ENCODE data around the gene RPP25L. TPM values are rescaled to one million over a fixed set of nuclear protein-coding genes. Genes with fewer than 3 reads are reported as not detected.

Gene RPP25L
- total RNA-seq, 2 donors from 2014 or later, result 52.1 to 53.2 TPM

DNA sequence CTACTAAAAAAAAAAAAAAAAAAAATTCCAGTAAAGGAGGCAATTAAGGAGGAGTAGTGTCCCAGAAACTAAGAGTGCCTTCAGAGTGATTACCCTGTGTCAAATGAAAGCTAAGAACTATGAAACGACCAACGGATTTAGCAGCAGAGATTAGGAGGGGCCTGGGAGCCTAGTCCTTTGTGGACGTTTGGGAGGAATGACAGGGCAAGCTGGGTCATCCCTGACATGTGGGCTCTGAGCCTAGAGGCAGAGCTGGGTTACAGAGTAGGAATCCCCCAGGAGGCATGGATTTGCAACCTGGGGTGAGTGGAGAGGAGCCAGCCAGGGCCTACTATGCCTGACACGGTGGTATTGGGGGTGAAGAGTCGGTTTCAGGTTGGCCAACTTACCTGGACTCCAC, 21.3 kb upstream of the RPP25L start:
- no peaks in the 10 kb centered on the region for H3K9me3 ChIP-seq
- no peaks in the 10 kb centered on the region for H3K27me3 ChIP-seq (replicated peaks; ENCODE audit: insufficient read depth)
- no peaks in the 10 kb centered on the region for H3K36me3 ChIP-seq
- TF ChIP-seq POLR2A (IDR thresholded peaks at IDR 0.05) (no peak), POLR2AphosphoS5 (IDR thresholded peaks at IDR 0.05) (no peak)
- TF ChIP-seq, protein P1, sequence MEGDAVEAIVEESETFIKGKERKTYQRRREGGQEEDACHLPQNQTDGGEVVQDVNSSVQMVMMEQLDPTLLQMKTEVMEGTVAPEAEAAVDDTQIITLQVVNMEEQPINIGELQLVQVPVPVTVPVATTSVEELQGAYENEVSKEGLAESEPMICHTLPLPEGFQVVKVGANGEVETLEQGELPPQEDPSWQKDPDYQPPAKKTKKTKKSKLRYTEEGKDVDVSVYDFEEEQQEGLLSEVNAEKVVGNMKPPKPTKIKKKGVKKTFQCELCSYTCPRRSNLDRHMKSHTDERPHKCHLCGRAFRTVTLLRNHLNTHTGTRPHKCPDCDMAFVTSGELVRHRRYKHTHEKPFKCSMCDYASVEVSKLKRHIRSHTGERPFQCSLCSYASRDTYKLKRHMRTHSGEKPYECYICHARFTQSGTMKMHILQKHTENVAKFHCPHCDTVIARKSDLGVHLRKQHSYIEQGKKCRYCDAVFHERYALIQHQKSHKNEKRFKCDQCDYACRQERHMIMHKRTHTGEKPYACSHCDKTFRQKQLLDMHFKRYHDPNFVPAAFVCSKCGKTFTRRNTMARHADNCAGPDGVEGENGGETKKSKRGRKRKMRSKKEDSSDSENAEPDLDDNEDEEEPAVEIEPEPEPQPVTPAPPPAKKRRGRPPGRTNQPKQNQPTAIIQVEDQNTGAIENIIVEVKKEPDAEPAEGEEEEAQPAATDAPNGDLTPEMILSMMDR (IDR thresholded peaks at IDR 0.05), result no peak
- H3K4me1 ChIP-seq (replicated peaks), result no peaks in the 10 kb centered on the region
- WGBS, result 62% methylated on average over 5 of the region's 5 CpGs
- H3K27ac ChIP-seq, result no peak overlapping the region
- DNase-seq (ENCODE audit: low spot score), result no peak
- intact Hi-C loops (cut with DNase I), result no loop called here
- H3K4me3 ChIP-seq, result no peak overlapping the region

DNA sequence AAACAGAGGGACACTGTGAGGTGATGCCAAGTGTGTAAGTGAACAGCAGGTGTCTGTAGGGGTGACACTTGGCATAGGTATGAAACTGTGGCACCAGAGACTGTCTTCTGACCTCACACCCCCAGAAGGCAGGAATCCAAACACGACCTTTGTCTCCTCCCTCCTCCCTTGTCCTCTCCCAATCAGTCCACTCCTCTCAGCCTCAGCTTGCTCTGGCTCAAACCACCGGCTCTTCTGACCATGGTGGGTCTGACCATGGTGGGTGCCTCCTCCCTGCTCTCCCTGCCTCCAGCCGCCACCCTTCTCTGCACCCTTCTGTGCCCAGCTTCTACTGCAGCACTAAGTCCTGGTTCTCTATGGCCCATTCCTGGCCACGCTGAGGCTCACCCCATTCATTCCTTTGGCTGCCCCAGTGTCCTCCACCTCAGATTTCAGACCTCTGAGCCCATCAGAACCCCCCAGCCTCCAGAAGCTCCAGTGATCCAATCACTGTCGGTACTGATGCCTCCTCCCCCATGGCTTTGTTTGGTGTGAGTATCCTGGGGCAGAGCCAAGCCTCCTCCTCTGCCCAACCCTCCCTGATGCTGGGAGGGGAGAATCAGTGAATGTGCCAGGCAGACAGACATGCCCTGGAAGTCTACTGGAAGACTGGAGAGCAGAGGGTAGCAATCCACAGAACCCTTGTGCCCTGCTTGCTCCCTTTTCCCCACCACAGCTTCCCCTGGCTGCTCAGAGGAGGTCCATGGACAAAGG, 18.7 kb upstream of the RPP25L start:
- H3K4me1 ChIP-seq (replicated peaks), result no peaks in the 10 kb centered on the region
- no peaks in the 10 kb centered on the region for H3K36me3 ChIP-seq
- no peaks in the 10 kb centered on the region for H3K9me3 ChIP-seq
- DNase-seq (ENCODE audit: low spot score), result no peak
- H3K4me3 ChIP-seq, result no peak overlapping the region
- H3K27me3 ChIP-seq (replicated peaks; ENCODE audit: insufficient read depth), result no peaks in the 10 kb centered on the region
- WGBS, result 28% methylated on average over 5 of the region's 5 CpGs
- intact Hi-C loops (cut with DNase I), result no loop called here
- TF ChIP-seq POLR2AphosphoS5 (IDR thresholded peaks at IDR 0.05) (no peak), POLR2A (IDR thresholded peaks at IDR 0.05) (no peak)
- TF ChIP-seq, protein P1 (IDR thresholded peaks at IDR 0.05), result no peak
- H3K27ac ChIP-seq, result no peak overlapping the region

DNA sequence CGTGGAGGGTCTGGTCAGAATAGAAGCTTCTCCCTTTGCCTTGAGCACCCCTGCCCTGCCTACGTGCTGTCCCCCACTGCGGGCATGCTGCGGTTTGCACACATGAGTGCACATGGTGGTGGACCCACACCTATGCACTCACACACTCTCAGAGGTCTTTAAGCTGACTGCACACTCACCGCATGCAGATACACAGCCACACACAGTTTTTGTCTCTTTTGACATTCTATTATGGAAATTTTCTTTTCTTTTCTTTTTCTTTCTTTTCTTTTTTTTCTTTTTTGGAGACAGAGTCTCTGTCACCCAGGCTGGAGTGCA, 17.6 kb upstream of the RPP25L start:
- no peaks in the 10 kb centered on the region for H3K9me3 ChIP-seq
- H3K27ac ChIP-seq, result no peak overlapping the region
- TF ChIP-seq, protein P1 (IDR thresholded peaks at IDR 0.05), result no peak
- peaks cover 2% of the 10 kb centered on the region for H3K27me3 ChIP-seq (replicated peaks; ENCODE audit: insufficient read depth)
- no peaks in the 10 kb centered on the region for H3K36me3 ChIP-seq
- H3K4me1 ChIP-seq (replicated peaks), result no peaks in the 10 kb centered on the region
- intact Hi-C loops (cut with DNase I), result no loop called here
- H3K4me3 ChIP-seq, result no peak overlapping the region
- DNase-seq (ENCODE audit: low spot score), result no peak
- 23% methylated on average over 5 of the region's 5 CpGs for WGBS

DNA sequence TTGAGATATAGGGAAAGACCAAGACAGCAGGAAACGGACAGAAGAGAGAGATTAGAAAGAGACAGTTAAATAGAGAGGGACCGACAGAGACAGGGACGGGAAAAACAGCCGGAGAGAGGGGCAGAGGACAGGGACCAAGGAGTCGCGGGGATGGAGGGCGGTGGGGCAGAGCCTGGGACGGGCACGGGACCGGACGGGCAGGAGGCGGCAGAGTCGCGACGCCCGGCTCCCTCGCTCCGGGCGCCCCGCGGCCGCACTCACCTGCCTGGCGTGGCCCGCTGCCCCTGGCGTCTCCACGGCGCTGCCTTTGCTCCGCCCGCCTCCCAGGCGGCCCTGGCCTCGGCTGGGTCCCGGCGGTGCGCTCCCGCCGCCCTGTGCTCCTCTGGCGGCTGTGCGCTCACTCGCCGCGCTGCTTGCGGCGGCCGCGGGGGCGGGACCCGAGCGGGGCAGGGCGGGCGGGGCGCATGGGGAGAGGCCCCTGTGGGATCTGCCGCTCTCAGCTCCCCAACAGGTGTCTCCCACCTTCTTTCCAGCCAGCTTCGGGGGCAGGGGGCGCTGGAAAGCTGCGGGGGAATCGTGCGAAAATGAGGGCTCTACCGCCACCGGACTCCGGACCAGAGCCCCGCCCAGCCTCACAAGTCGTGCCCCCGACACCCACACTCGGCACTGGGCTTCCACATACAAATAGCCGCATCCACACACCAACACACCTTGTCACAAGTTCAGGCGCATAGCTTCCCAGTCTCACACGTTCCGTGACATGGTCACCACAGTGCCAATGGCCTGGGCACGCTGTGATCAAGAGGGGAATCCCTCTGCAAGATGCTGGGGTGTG, 17.0 kb upstream of the RPP25L start, which contains the start of gene ARID3C:
Gene ARID3C (minus strand): TSS at position 411 of the 835 bp plus-strand sequence. CDS start 1,052 bp downstream, outside the sequence.
- WGBS, result 1% methylated on average over 27 of the region's 69 CpGs
- DNase-seq (ENCODE audit: low spot score), result no peak
- no peak for TF ChIP-seq POLR2AphosphoS5 (IDR thresholded peaks at IDR 0.05)
- TF ChIP-seq, protein P1 (IDR thresholded peaks at IDR 0.05), result peak in 1 of 4 experiments; percentile 9
- no peak for TF ChIP-seq POLR2A (IDR thresholded peaks at IDR 0.05)
- Histone ChIP-seq H3K36me3 (no peaks in the 10 kb centered on the region), H3K27ac (no peak within 1 kb of the TSS), H3K9me3 (no peaks in the 10 kb centered on the region), H3K4me1 (replicated peaks) (no peaks in the 10 kb centered on the region), H3K4me3 (peak within 1 kb of the TSS; percentile 25 to 36), H3K27me3 (replicated peaks; ENCODE audit: insufficient read depth) (peaks cover 8% of the 10 kb centered on the region)
- intact Hi-C loops (cut with DNase I), result no loop called here
